ENCODE results near the gene FBN2.
"Not testable (repeated sequence)": the region's sequence is repeated elsewhere in the genome, so short reads cannot be mapped to it uniquely, and the experiment has no call there.

Gene FBN2

GRCh38 chr5:128534726-128535125, 3.3 kb downstream of the FBN2 start:
- DNase-seq (ENCODE audit: low read depth in 2 of 2), result no peak

GRCh38 chr5:128532776-128533175, 5.3 kb downstream of the FBN2 start:
- DNase-seq (ENCODE audit: low read depth in 2 of 2), result no peak

- no peak for DNase-seq (ENCODE audit: low read depth in 2 of 2)
These were observed 5.9 kb downstream of the FBN2 start for GRCh38 chr5:128532127-128532526.

GRCh38 chr5:128528637-128529255, 9.3 kb downstream of the FBN2 start:
- DNase-seq (ENCODE audit: low read depth in 2 of 2), result no peak

- no peak for DNase-seq (ENCODE audit: low read depth in 2 of 2)
These were observed 9.9 kb downstream of the FBN2 start for GRCh38 chr5:128528126-128528525.

GRCh38 chr5:128527077-128527476, 11.0 kb downstream of the FBN2 start:
- DNase-seq (ENCODE audit: low read depth in 2 of 2), result no peak

GRCh38 chr5:128522336-128522735, 15.7 kb downstream of the FBN2 start:
- DNase-seq (ENCODE audit: low read depth in 2 of 2), result no peak

GRCh38 chr5:128519827-128520226, 18.2 kb downstream of the FBN2 start:
- DNase-seq (ENCODE audit: low read depth in 2 of 2), result no peak

GRCh38 chr5:128516978-128517377, 21.1 kb downstream of the FBN2 start:
- no peak for DNase-seq (ENCODE audit: low read depth in 2 of 2)

- DNase-seq (ENCODE audit: low read depth in 2 of 2), result no peak
These were observed 24.2 kb downstream of the FBN2 start for GRCh38 chr5:128513806-128514205.

GRCh38 chr5:128512894-128513293, 25.2 kb downstream of the FBN2 start:
- DNase-seq (ENCODE audit: low read depth in 2 of 2), result no peak

GRCh38 chr5:128506643-128507042, 31.4 kb downstream of the FBN2 start:
- no peak for DNase-seq (ENCODE audit: low read depth in 2 of 2)

- not testable (repeated sequence) for DNase-seq (ENCODE audit: low read depth in 2 of 2)
These were observed 34.3 kb downstream of the FBN2 start for GRCh38 chr5:128503727-128504126.

GRCh38 chr5:128498844-128499455, 39.1 kb downstream of the FBN2 start:
- DNase-seq (ENCODE audit: low read depth in 2 of 2), result no peak

GRCh38 chr5:128494516-128494915, 43.5 kb downstream of the FBN2 start:
- no peak for DNase-seq (ENCODE audit: low read depth in 2 of 2)

- no peak for DNase-seq (ENCODE audit: low read depth in 2 of 2)
These were observed 44.3 kb downstream of the FBN2 start for GRCh38 chr5:128493657-128494329.

GRCh38 chr5:128491291-128491690, 46.8 kb downstream of the FBN2 start:
- no peak for DNase-seq (ENCODE audit: low read depth in 2 of 2)

- DNase-seq (ENCODE audit: low read depth in 2 of 2), result no peak
These were observed 47.3 kb downstream of the FBN2 start for GRCh38 chr5:128490761-128491160.

- DNase-seq (ENCODE audit: low read depth in 2 of 2), result no peak
These were observed 51.0 kb downstream of the FBN2 start for GRCh38 chr5:128487041-128487440.

- DNase-seq (ENCODE audit: low read depth in 2 of 2), result no peak
These were observed 54.3 kb downstream of the FBN2 start for GRCh38 chr5:128483738-128484137.

- DNase-seq (ENCODE audit: low read depth in 2 of 2), result no peak
These were observed 57.0 kb downstream of the FBN2 start for GRCh38 chr5:128480906-128481633.

GRCh38 chr5:128480158-128480557, 57.9 kb downstream of the FBN2 start:
- no peak for DNase-seq (ENCODE audit: low read depth in 2 of 2)
